ENCODE results near the gene C1GALT1C1L. TPM values are rescaled to one million over a fixed set of nuclear protein-coding genes. Genes with fewer than 3 reads are reported as not detected.
"Not testable (repeated sequence)": the region's sequence is repeated elsewhere in the genome, so short reads cannot be mapped to it uniquely, and the experiment has no call there.

The C1GALT1C1L gene
- total RNA-seq, 1 donor from 2014 or later, result not detected

DNA sequence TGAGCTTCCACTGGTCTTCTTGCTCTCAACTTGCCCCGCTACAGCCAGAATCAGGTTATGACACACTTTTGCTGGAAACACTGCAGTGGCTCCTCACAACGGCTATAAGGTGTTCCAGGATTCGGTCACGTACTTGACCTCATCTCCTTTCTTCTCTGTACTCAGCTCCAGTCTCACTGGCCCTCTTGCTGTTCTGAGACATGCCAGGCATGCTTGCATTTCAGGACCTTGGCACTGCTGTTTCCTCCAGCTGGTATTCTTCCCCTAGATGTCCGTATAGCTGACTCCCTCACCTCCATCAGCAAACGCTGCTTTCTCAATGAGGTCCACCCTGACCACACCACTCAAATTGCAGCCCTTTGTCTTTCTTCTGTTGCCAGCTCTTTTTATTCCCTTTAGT, 31.9 kb upstream of the C1GALT1C1L start:
- Mint-ChIP-seq H3K27ac (ENCODE audit: unreplicated experiment) (no peak overlapping the region), H3K4me3 (ENCODE audit: unreplicated experiment) (no peak overlapping the region), H3K9me3 (ENCODE audit: unreplicated experiment) (no peaks in the 10 kb centered on the region), H3K4me1 (ENCODE audit: unreplicated experiment) (peaks cover 33% of the 10 kb centered on the region), H3K36me3 (ENCODE audit: unreplicated experiment) (peaks cover 15% of the 10 kb centered on the region), H3K27me3 (ENCODE audit: unreplicated experiment) (no peaks in the 10 kb centered on the region)
- DNase-seq (ENCODE audit: extremely low spot score, unreplicated experiment), result no peak
- TF ChIP-seq, protein P1, sequence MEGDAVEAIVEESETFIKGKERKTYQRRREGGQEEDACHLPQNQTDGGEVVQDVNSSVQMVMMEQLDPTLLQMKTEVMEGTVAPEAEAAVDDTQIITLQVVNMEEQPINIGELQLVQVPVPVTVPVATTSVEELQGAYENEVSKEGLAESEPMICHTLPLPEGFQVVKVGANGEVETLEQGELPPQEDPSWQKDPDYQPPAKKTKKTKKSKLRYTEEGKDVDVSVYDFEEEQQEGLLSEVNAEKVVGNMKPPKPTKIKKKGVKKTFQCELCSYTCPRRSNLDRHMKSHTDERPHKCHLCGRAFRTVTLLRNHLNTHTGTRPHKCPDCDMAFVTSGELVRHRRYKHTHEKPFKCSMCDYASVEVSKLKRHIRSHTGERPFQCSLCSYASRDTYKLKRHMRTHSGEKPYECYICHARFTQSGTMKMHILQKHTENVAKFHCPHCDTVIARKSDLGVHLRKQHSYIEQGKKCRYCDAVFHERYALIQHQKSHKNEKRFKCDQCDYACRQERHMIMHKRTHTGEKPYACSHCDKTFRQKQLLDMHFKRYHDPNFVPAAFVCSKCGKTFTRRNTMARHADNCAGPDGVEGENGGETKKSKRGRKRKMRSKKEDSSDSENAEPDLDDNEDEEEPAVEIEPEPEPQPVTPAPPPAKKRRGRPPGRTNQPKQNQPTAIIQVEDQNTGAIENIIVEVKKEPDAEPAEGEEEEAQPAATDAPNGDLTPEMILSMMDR (IDR thresholded peaks at IDR 0.05), result no peak

DNA sequence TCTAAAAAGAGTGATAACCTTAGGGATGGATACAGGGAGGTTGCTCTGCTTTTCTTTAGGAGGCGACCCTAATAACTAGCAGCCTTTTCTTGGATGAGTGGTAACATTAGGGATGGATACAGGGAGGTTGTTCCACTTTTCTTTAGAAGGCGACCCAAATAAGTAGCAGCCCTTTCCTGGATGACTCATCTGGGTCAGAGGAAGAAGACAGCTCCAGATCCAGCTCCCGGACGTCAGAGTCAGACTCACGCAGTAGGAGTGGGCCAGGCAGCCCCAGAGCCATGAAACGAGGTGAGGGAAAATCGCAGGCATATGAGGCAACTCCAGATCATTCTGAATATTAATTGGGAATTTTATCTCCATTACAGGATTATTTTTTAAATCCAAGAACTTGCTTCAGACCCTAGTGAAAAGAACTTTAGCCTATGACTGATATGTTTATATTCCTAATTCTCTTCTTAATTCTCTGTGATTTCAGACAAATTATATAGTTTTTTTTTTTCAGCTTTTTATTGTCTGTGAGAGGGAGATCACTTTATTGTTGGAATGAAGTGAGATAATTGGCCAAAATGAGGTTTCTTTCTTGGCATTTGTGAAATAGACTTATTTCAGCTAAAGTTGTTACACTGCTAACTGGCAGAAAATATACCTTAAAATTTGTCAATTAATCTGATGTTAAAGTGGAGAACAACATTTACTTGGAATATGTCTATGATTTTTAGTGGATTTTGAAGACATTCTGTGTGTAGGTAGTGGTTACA, 31.2 kb upstream of the C1GALT1C1L start:
- no peaks in the 10 kb centered on the region for H3K9me3 Mint-ChIP-seq (ENCODE audit: unreplicated experiment)
- peaks cover 41% of the 10 kb centered on the region for H3K4me1 Mint-ChIP-seq (ENCODE audit: unreplicated experiment)
- peak overlapping the region; percentile 54 for H3K27ac Mint-ChIP-seq (ENCODE audit: unreplicated experiment)
- no peak overlapping the region for H3K4me3 Mint-ChIP-seq (ENCODE audit: unreplicated experiment)
- H3K27me3 Mint-ChIP-seq (ENCODE audit: unreplicated experiment), result no peaks in the 10 kb centered on the region
- peaks cover 14% of the 10 kb centered on the region for H3K36me3 Mint-ChIP-seq (ENCODE audit: unreplicated experiment)
- no peak for DNase-seq (ENCODE audit: extremely low spot score, unreplicated experiment)
- TF ChIP-seq, protein P1 (IDR thresholded peaks at IDR 0.05), result no peak

DNA sequence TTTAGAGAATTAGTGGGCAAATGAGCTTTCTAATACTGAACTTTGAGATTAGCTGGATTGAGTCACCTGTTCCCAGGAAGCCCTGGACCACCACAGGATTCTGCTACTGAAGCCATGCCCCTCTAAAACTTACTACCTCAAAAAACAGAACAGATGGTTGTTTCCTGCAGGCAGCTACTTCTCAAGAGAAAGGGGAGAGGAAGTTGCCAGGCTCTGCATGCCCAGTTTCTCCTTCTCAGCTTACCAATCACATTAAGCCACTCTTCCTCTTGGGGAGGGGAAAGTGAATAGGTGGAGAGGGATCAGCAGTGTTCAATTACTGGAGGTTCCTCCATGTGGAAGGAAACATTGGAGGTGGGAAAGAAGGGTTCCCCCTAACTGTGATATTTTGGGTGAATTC, 24.9 kb upstream of the C1GALT1C1L start:
- no peak for DNase-seq (ENCODE audit: extremely low spot score, unreplicated experiment)
- Mint-ChIP-seq H3K36me3 (ENCODE audit: unreplicated experiment) (peaks cover 10% of the 10 kb centered on the region), H3K4me1 (ENCODE audit: unreplicated experiment) (peaks cover 32% of the 10 kb centered on the region), H3K27me3 (ENCODE audit: unreplicated experiment) (no peaks in the 10 kb centered on the region), H3K4me3 (ENCODE audit: unreplicated experiment) (no peak overlapping the region), H3K9me3 (ENCODE audit: unreplicated experiment) (no peaks in the 10 kb centered on the region), H3K27ac (ENCODE audit: unreplicated experiment) (no peak overlapping the region)
- TF ChIP-seq, protein P1 (IDR thresholded peaks at IDR 0.05), result no peak

DNA sequence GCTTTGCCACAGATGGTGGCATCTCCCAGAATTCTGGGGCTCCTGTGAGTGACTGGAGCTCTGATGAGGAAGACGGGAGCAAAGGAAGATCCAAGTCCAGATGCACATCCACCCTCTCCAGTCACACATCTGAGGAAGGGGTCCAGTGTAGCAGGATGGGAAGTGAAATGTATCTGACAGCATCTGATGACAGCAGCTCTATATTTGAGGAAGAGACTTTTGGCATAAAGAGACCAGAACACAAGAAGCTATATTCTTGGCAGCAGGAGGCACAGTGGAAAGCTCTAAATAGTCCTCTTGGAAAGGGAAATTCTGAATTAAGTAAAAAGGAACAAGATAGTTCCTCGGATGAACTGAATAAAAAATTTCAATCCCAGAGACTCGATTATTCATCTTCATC, 23.5 kb upstream of the C1GALT1C1L start:
- TF ChIP-seq, protein P1 (IDR thresholded peaks at IDR 0.05), result no peak
- H3K9me3 Mint-ChIP-seq (ENCODE audit: unreplicated experiment), result no peaks in the 10 kb centered on the region
- no peak overlapping the region for H3K27ac Mint-ChIP-seq (ENCODE audit: unreplicated experiment)
- H3K36me3 Mint-ChIP-seq (ENCODE audit: unreplicated experiment), result peaks cover 15% of the 10 kb centered on the region
- no peak for DNase-seq (ENCODE audit: extremely low spot score, unreplicated experiment)
- no peak overlapping the region for H3K4me3 Mint-ChIP-seq (ENCODE audit: unreplicated experiment)
- H3K4me1 Mint-ChIP-seq (ENCODE audit: unreplicated experiment), result peaks cover 29% of the 10 kb centered on the region
- H3K27me3 Mint-ChIP-seq (ENCODE audit: unreplicated experiment), result no peaks in the 10 kb centered on the region

DNA sequence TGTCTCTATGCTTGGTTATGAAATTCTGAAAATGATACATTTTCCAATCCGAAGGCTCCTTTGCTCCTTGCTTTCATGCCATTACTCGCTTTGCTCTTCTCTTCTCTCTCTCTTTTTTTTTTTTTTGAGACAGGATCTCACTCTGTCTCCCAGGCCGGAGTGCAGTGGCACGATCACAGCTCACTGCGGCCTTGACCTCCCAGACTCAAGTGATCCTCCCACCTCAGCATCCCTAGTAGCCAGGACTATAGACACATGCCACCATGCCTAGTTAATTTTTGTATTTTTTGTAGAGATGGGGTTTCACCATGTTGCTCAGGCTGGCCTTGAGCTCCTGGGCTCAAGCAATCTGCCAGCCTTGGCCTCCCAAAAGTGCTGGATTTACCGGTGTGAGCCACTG, 21.9 kb upstream of the C1GALT1C1L start:
- H3K27me3 Mint-ChIP-seq (ENCODE audit: unreplicated experiment); H3K4me3 Mint-ChIP-seq (ENCODE audit: unreplicated experiment); DNase-seq (ENCODE audit: extremely low spot score, unreplicated experiment); H3K27ac Mint-ChIP-seq (ENCODE audit: unreplicated experiment); H3K9me3 Mint-ChIP-seq (ENCODE audit: unreplicated experiment): not testable (repeated sequence)
- peaks cover 15% of the 10 kb centered on the region for H3K4me1 Mint-ChIP-seq (ENCODE audit: unreplicated experiment)
- peaks cover 15% of the 10 kb centered on the region for H3K36me3 Mint-ChIP-seq (ENCODE audit: unreplicated experiment)
